BLaER1 treated with 17β-estradiol and CSF1 and Interleukin-3, amounts not matched to agents 10 nM and 100 nM (cell line): ENCODE data around the gene AUTS2.

Source experiments
- H3K27ac ChIP-seq, 11 experiments: shearing (Covaris generic); formaldehyde crosslinking; 2 replicates each; pipeline ENCODE4 v1.8.1; 2022
- H3K27me3 ChIP-seq, 11 experiments: shearing (Covaris generic); formaldehyde crosslinking; 2 replicates each; pipeline ENCODE4 v1.8.1; 2022
- H3K36me3 ChIP-seq, 11 experiments: shearing (Covaris generic); formaldehyde crosslinking; 2 replicates each; pipeline ENCODE4 v1.8.1; 2022
- H3K4me1 ChIP-seq, 10 experiments: shearing (Covaris generic); formaldehyde crosslinking; 2 replicates each; pipeline ENCODE4 v1.8.1; 2022
- H3K4me2 ChIP-seq, 11 experiments: shearing (Covaris generic); formaldehyde crosslinking; 2 replicates each; pipeline ENCODE4 v1.8.1; 2022
- H3K4me3 ChIP-seq, 10 experiments: shearing (Covaris generic); formaldehyde crosslinking; 2 replicates each; pipeline ENCODE4 v1.8.1; 2022
- H3K9ac ChIP-seq, 11 experiments: shearing (Covaris generic); formaldehyde crosslinking; 2 replicates each; pipeline ENCODE4 v1.8.1; 2022
- H3K9me3 ChIP-seq, 11 experiments: shearing (Covaris generic); formaldehyde crosslinking; replicated peaks in 1 of 11; 2 replicates each; pipeline ENCODE4 v1.8.1; 2022
- H4K20me1 ChIP-seq, 11 experiments: shearing (Covaris generic); formaldehyde crosslinking; 2 replicates each; pipeline ENCODE4 v1.8.1; 2022
- Cebpa-rat ChIP-seq, 11 experiments: shearing (Covaris generic); IDR thresholded peaks; 2 replicates each; pipeline ENCODE4 v1.8.1; 2022

Gene AUTS2

GRCh38 chr7:69942573-69942972, 344.3 kb downstream of the AUTS2 start:
- peaks cover 0 to 10% (median 5%) of the 10 kb centered on the region in 10 experiments; a peak in 7 of 20 replicates for H3K4me1 ChIP-seq
- H3K4me2 ChIP-seq, result no peak overlapping the region
- peaks cover 0 to 37% (median 9%) of the 10 kb centered on the region in 11 experiments; a peak in 8 of 22 replicates for H4K20me1 ChIP-seq
- H3K27ac ChIP-seq, result no peak overlapping the region
- no peak overlapping the region for H3K4me3 ChIP-seq
- no peak overlapping the region for H3K9ac ChIP-seq
- TF ChIP-seq Cebpa-rat (IDR thresholded peaks at IDR 0.05), result no peak
- H3K36me3 ChIP-seq, result 0 out of 22 replicates have a peak, but pooled peaks cover 0 to 10% (median 0%) of the 10 kb centered on the region in 11 experiments
- H3K27me3 ChIP-seq, result no peaks in the 10 kb centered on the region
- H3K9me3 ChIP-seq, result peaks cover 0 to 4% (median 0%) of the 10 kb centered on the region in 11 experiments; a peak in 1 of 22 replicates

GRCh38 chr7:69946901-69947300, 348.6 kb downstream of the AUTS2 start:
- Histone ChIP-seq H3K27ac (no peak overlapping the region), H3K9me3 (peaks cover 0 to 4% (median 0%) of the 10 kb centered on the region in 11 experiments; a peak in 1 of 22 replicates), H3K27me3 (no peaks in the 10 kb centered on the region), H4K20me1 (peaks cover 0 to 30% (median 0%) of the 10 kb centered on the region in 11 experiments; a peak in 5 of 22 replicates), H3K4me3 (no peak overlapping the region), H3K36me3 (no peaks in the 10 kb centered on the region), H3K4me1 (peaks cover 0 to 8% (median under 1%) of the 10 kb centered on the region in 10 experiments; a peak in 7 of 20 replicates), H3K9ac (no peak overlapping the region), H3K4me2 (no peak overlapping the region)
- no peak for TF ChIP-seq Cebpa-rat (IDR thresholded peaks at IDR 0.05)

GRCh38 chr7:69947998-69948397, 349.7 kb downstream of the AUTS2 start:
- Histone ChIP-seq H3K36me3 (no peaks in the 10 kb centered on the region), H4K20me1 (peaks cover 0 to 20% (median 0%) of the 10 kb centered on the region in 11 experiments; a peak in 5 of 22 replicates), H3K4me1 (peaks cover 9 to 19% (median 10%) of the 10 kb centered on the region in 10 experiments), H3K9ac (no peak overlapping the region), H3K9me3 (peaks cover 0 to 4% (median 0%) of the 10 kb centered on the region in 11 experiments; a peak in 1 of 22 replicates), H3K27ac (no peak overlapping the region), H3K27me3 (no peaks in the 10 kb centered on the region), H3K4me3 (no peak overlapping the region), H3K4me2 (no peak overlapping the region)
- no peak for TF ChIP-seq Cebpa-rat (IDR thresholded peaks at IDR 0.05)

- no peak overlapping the region for H3K9ac ChIP-seq
- no peak overlapping the region for H3K4me3 ChIP-seq
- H3K27ac ChIP-seq, result no peak overlapping the region
- H3K4me2 ChIP-seq, result no peak overlapping the region
- peaks cover 0 to 27% (median 0%) of the 10 kb centered on the region in 11 experiments; a peak in 5 of 22 replicates for H4K20me1 ChIP-seq
- TF ChIP-seq Cebpa-rat (IDR thresholded peaks at IDR 0.05), result no peak
- peaks cover 18 to 30% (median 21%) of the 10 kb centered on the region in 10 experiments for H3K4me1 ChIP-seq
- H3K27me3 ChIP-seq, result no peaks in the 10 kb centered on the region
- H3K9me3 ChIP-seq, result peaks cover 0 to 4% (median 0%) of the 10 kb centered on the region in 11 experiments; a peak in 1 of 22 replicates
- H3K36me3 ChIP-seq, result no peaks in the 10 kb centered on the region
Measured at GRCh38 chr7:69949122-69949521, 350.8 kb downstream of the AUTS2 start.

GRCh38 chr7:69951458-69951857, 353.2 kb downstream of the AUTS2 start:
- no peak for TF ChIP-seq Cebpa-rat (IDR thresholded peaks at IDR 0.05)
- Histone ChIP-seq H3K4me3 (no peak overlapping the region), H3K36me3 (no peaks in the 10 kb centered on the region; a peak in 1 of 22 replicates), H3K4me2 (peak overlapping the region in 1 of 11 experiments; percentile 8; a peak in 1 of 22 replicates), H3K27me3 (no peaks in the 10 kb centered on the region), H4K20me1 (peaks cover 0 to 34% (median 0%) of the 10 kb centered on the region in 11 experiments; a peak in 7 of 22 replicates), H3K27ac (no peak overlapping the region), H3K9ac (no peak overlapping the region), H3K4me1 (peaks cover 18 to 42% (median 27%) of the 10 kb centered on the region in 10 experiments), H3K9me3 (no peaks in the 10 kb centered on the region)

- peak overlapping the region in 5 of 11 experiments; percentile 6 to 17 (median 10); a peak in 4 of 22 replicates for H3K9ac ChIP-seq
- H3K4me2 ChIP-seq, result peak overlapping the region; percentile 49 to 82 (median 64)
- H4K20me1 ChIP-seq, result peaks cover 0 to 34% (median 0%) of the 10 kb centered on the region in 11 experiments; a peak in 7 of 22 replicates
- no peaks in the 10 kb centered on the region for H3K27me3 ChIP-seq
- TF ChIP-seq Cebpa-rat (IDR thresholded peaks at IDR 0.05), result no peak
- H3K4me3 ChIP-seq, result no peak overlapping the region
- no peaks in the 10 kb centered on the region for H3K9me3 ChIP-seq
- peaks cover 19 to 48% (median 31%) of the 10 kb centered on the region in 10 experiments for H3K4me1 ChIP-seq
- H3K36me3 ChIP-seq, result no peaks in the 10 kb centered on the region; a peak in 1 of 22 replicates
- H3K27ac ChIP-seq, result peak overlapping the region in 10 of 11 experiments; percentile 1 to 61 (median 38); a peak in 18 of 22 replicates
Measured at GRCh38 chr7:69953136-69954067, 355.1 kb downstream of the AUTS2 start.

GRCh38 chr7:69956541-69956940, 358.3 kb downstream of the AUTS2 start:
- Histone ChIP-seq H3K4me1 (peaks cover 19 to 59% (median 37%) of the 10 kb centered on the region in 10 experiments), H4K20me1 (peaks cover 0 to 42% (median 0%) of the 10 kb centered on the region in 11 experiments; a peak in 7 of 22 replicates), H3K9ac (no peak overlapping the region), H3K4me2 (no peak overlapping the region), H3K27me3 (no peaks in the 10 kb centered on the region), H3K4me3 (no peak overlapping the region), H3K9me3 (no peaks in the 10 kb centered on the region), H3K27ac (no peak overlapping the region), H3K36me3 (no peaks in the 10 kb centered on the region; a peak in 1 of 22 replicates)
- no peak for TF ChIP-seq Cebpa-rat (IDR thresholded peaks at IDR 0.05)

- Histone ChIP-seq H4K20me1 (peaks cover 0 to 53% (median 4%) of the 10 kb centered on the region in 11 experiments; a peak in 10 of 22 replicates), H3K4me2 (peak overlapping the region in 1 of 11 experiments; percentile 38; a peak in 1 of 22 replicates), H3K4me1 (peaks cover 24 to 59% (median 42%) of the 10 kb centered on the region in 10 experiments), H3K9ac (no peak overlapping the region), H3K9me3 (no peaks in the 10 kb centered on the region), H3K36me3 (no peaks in the 10 kb centered on the region; a peak in 1 of 22 replicates), H3K27me3 (no peaks in the 10 kb centered on the region), H3K4me3 (no peak overlapping the region), H3K27ac (no peak overlapping the region)
- no peak for TF ChIP-seq Cebpa-rat (IDR thresholded peaks at IDR 0.05)
Measured at GRCh38 chr7:69957661-69958060, 359.4 kb downstream of the AUTS2 start.
